ENCODE measurements around the gene ZNF804B.

Gene ZNF804B

DNA sequence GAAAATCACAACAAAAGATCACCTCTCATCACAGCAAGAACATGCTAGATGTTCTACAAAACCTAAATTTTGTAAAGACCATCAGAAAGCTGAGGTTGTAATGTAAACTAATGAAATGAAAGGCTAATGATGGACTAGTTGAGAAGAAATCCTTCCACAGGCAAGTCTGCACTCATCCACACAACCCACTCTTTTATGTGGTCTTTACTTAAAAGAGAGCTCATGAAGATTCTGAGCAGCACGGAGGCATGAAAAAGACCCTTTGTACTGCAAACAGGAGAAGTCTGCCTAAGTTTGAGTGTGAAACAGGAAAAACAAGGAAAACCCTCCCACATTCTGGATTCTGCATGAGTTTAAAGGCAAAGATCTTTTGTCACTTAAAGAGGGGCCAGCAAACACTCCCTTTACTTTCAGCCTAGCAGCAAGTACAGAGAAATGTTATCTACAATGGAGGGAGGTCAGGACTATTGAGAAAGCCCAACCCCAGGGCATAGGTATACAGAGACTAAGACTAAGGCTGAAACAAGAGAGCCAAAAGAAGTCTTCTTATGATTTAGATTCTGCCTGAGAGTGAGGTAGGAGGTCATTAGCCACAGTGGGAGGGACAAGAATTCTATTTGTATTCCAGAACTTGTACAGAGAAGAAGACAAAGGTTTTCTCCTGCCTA is 557.2 kb downstream of the ZNF804B start:
- no peak for DNase-seq

DNA sequence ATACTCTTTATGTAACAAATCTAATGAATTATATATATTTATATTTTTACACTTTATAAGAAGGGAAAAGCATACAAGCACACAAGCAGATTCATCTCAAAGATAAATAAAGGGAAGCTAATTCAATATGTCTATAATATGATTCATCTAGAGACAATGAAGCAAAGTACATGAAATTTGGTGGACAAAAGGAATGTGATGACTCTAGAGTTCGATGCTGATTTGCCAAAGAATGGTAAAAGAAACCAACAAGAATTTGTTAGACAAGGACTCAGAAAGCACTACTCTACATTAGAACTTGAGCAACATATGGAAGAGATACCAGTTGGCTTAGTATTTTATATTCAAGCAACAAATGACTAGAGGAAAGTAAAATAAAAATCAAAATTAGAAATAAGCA is 572.5 kb downstream of the ZNF804B start:
- DNase-seq: no peak

DNA sequence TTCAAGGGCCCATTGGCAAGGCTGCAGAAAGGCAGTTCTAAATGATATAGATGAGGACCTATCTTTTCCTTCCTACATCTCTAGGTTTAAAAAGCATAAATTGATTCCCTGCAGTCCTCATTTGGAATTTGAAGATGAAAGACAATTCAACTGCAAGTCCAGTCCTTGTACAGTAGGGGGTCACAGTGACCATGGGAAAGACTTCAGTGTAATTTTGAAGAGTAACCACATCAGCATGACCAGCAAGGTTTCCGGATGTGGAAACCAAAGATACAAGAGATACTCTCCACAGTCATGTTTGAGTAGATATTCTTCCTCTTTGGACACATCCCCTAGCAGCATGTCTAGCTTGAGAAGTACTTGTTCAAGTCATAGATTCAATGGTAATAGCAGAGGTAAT is 575.3 kb downstream of the ZNF804B start:
- no peak for DNase-seq

DNA sequence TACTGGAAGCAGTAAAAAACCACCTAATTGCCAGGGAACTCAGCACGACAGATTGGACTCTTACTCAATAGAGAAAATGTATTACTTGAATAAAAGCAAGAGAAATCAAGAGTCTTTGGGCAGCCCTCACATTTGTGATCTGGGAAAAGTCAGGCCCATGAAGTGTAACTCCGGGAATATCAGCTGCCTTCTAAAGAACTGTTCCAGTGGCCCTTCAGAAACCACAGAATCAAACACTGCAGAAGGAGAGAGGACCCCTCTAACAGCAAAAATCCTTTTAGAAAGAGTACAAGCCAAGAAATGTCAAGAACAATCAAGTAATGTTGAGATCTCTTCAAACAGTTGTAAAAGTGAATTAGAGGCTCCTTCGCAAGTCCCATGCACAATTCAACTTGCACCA is 576.0 kb downstream of the ZNF804B start:
- no peak for DNase-seq

DNA sequence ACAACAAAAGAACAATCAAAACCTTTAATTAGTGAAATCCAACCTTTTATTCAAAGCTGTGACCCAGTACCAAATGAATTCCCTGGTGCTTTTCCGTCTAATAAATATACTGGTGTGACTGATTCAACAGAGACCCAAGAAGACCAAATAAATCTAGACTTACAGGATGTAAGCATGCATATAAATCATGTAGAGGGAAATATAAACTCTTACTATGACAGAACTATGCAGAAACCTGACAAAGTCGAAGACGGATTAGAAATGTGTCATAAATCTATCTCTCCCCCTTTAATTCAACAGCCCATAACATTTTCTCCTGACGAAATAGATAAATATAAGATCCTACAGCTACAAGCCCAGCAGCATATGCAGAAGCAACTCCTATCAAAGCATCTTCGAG is 576.6 kb downstream of the ZNF804B start:
- DNase-seq: no peak

DNA sequence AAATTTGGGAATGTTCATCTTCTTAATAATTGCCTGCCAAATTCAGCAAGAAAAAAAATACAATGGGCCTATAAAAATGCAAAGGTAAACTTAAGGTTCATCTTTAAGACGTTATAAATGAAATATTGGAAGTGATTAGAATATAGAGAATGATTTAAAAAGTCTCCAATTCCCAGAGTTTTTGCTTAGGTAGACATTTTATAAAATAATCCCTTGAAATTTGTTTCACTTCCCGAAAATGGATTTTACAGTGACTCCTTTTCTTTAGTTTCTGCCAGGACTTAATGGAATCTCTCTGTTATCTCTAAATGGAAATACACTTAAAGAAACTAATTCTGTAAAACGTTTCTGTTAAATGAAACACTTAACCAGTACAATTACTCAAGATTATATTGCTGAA is 580.2 kb downstream of the ZNF804B start:
- DNase-seq: no peak

DNA sequence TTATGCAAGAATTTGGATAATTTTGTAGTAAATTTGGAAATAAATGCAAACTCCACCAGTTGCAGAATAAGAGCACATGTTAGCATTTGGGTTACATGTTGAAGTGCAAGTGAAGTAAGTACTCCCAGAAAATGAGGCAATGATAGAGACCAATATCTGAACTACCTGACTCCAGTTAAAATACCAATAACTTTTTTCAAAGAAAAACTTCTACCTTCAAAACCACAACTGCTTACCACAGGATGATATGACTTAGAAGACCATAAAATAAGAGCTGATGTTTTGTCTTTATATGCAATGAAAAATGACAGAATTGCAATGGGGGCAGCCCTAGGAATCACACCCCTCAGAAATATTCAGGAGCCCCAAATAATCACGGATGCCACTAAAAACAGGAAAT is 597.6 kb downstream of the ZNF804B start:
- no peak for DNase-seq

DNA sequence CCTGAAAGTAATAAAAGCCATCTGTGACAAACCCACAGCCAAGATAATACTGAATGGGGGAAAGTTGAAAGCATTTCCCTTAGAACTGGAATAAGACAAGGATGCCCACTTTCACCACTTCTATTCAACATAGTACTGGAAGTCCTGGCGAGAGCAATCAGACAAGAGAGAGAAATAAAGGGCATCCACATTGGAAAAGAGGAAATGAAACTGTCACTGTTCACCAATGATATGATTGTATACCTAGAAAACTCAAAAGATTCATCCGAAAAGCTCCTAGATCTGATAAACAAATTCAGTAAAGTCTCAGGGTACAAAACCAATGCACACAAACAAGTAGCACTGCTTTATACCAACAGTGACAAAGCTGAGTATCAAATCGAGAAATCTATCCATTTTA is 617.7 kb downstream of the ZNF804B start:
- no peak for DNase-seq

DNA sequence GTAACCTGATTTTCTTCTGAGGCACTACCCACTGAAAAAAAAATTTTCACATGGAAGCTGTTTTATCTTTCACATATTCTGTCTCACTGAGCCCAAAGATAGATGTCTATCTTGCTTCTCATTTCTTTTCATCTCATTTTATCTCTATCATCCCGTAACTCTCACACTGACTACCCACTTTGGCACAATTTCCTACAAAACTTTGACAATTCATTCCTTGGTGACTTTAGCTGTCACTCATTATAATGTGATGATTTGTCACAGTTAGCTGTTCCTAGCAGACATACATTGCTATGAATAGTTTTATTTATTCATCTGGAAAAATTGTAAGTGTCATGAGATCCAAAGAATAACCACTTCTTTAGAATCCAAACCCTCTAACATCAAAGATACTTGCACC is 625.9 kb downstream of the ZNF804B start:
- DNase-seq: no peak

Data from NCI-H748 treated with DMSO at 0.1 percent for 48 hours (cell line).